Melanocyte of skin (primary cell): ENCODE measurements around the gene UBR4. TPM values are rescaled to one million over a fixed set of nuclear protein-coding genes. Genes with fewer than 3 reads are reported as not detected.

Experiments used
- total RNA-seq, 2 donors: library from RNA; depleted of rRNA; stranded (reverse); fragments of >200 nt; gene quantifications; 2 replicates each; pipeline ENCODE4 v1.2.3, GENCODE V29; 2012

UBR4 gene
- 100 to 1,000 TPM; 124 to 127 TPM for total RNA-seq

DNA sequence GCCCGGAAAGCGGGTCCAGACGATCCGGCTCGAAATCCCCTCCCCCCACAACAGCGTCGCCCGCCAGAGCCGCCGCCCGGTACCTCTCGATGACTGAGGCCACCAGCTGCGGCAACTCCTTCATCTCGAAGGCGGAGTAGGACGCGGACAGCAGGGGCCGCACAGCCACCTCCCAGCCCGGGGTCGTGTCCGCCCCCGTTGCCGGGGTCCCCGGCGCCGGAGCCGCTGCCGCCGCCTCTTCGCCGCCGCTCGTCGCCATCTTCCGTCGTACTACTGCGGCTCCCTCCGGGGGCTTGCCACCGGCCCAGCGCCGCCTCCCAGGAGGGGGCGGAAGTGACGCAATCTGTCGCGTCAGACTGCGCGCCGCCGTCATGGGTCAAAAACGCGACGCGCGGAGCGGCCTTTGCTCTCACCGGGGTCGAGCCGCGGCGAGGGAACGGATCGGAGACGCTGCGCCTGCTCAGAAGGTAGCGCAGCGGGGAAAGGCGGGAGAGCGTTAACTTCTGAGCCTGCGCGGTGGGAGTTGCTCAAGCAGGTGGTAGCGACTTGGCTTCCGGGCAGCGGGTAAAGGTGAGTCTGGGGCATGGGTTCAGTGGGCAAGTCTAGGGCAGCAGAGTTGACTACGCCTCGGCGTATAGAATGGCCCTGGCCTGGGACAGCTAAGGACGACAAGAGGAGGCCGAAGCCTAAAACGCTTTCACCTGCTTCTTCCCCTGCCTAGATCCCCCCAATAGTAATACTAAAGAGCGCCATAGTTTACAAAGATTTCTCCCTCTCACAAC lies at the start of gene UBR4:
Gene UBR4 (minus strand): TSS at position 277 of the 782 bp plus-strand sequence. CDS start 18 bp downstream, at position 259.

DNA sequence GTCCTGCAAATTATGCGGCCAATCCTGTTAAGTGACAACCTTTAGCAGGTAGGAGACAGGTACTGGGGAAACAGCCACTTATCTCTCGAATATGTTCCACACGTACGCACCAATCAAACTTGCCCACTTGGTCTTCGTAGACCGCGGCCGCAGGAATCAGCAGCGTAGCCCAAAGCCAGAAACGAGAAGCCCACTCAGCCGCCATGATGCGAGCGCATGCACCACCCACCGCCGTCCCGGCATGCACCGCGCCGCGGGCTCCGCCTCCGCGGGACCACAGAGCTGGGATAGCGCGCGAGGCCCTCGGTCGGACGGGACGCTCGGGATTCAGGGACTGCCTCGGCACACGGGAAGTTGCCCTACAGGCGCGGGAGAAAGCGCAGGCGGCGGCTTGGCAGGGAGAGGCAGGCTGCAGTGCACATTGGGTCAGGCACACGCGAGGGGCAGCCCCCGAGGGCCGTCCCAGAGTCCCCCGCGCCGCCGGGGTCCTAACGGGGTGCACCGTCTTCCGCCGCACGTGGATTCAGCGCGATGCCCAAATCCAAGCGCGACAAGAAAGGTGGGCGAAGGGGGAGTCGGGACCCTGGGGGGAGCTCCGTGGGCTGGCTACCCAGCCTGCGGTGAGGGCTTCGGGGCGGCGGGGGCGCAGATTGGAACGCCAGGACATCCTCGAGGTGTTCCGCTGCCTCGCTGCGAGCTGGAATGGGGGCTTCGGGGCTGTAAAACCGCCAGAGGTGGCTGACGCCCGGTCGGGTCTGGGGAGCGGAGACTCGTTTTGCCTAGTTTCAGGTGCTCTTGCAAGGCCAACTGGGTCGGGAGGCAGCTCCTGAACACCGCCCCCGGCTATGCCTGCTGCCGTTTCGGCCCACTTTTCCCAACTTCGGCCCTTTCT lies 41.5 kb upstream of the UBR4 start, which contains the start of the genes EMC1 and MRTO4:
Gene EMC1 (minus strand): TSS at position 220 of the 892 bp plus-strand sequence. CDS start 15 bp downstream, at position 205.
Gene MRTO4 (plus strand): TSS at position 501 of the 892 bp plus-strand sequence. CDS start 31 bp downstream, at position 532.

Other genes starting within 250 kb of the UBR4 start
- gene EMC1, start 41.3 kb upstream of the UBR4 start, total RNA-seq = 10 to 100 TPM; 48.2 to 53.6 TPM
- 10 to 100 TPM; 15.8 to 49.0 TPM for gene MRTO4, start 41.5 kb upstream of the UBR4 start, total RNA-seq
- gene AKR7A3, start 78.5 kb upstream of the UBR4 start, total RNA-seq = under 1 TPM; 0.33 to 0.69 TPM
- 10 to 100 TPM; 68.9 to 71.6 TPM for gene AKR7A2, start 101.9 kb upstream of the UBR4 start, total RNA-seq
- gene SLC66A1, start 102.1 kb upstream of the UBR4 start, total RNA-seq = 10 to 100 TPM; 37.9 to 39.3 TPM